Fibroblast of lung (primary cell): ENCODE data around the gene GAS7.
"Not testable (repeated sequence)": the region's sequence is repeated elsewhere in the genome, so short reads cannot be mapped to it uniquely, and the experiment has no call there.

Experiments used
- CTCF ChIP-seq, 2 donors: IDR thresholded peaks in 1 of 2; conservative IDR thresholded peaks in 1 of 2; 1 replicate in 1 of 2; 2 replicates in 1 of 2; pipeline ENCODE4 v1.5.1; 2011 to 2012; ENCODE audit warnings: low read length in 2 of 2, control low read depth in 1 of 2, inconsistent platforms in 1 of 2, low read depth in 1 of 2, mild to moderate bottlenecking in 1 of 2
- EZH2 ChIP-seq: IDR thresholded peaks from 2 replicates; pipeline ENCODE4 v1.5.1; 2012; ENCODE audit warnings: low read length, control low read depth, mild to moderate bottlenecking; ENCODE audit errors: missing control alignments

- not testable (repeated sequence) for TF ChIP-seq CTCF (conservative IDR thresholded peaks at IDR 0.05 in 1 of 2, IDR thresholded peaks at IDR 0.05 in 1 of 2; ENCODE audit: low read depth in 1 of 2, low read length in 2 of 2); EZH2
Measured at GRCh38 chr17:10016958-10017570, 181.3 kb downstream of the GAS7 start.
